Lung (tissue), 12 donors: Measurements from ENCODE around the gene CPNE9. TPM values are rescaled to one million over a fixed set of nuclear protein-coding genes. Genes with fewer than 3 reads are reported as not detected.

ENCODE experiments used
- ATAC-seq: fragments of 200-7000 bp; cut with Tn5 transposase; one replicate; pipeline ENCODE4 v1.9.1; 2020; ENCODE audit warnings: moderate number of reproducible peaks; ENCODE audit not compliant: insufficient read depth, low FRiP score
- DNase-seq, 3 donors: peaks; one replicate each; pipeline ENCODE4 v3.0.0-alpha.2; 2013 to 2017
- H3K27ac ChIP-seq, 2 donors: one replicate each; pipeline ENCODE4 v1.5.1; 2013; ENCODE audit warnings: mild to moderate bottlenecking in 2 of 2, moderate library complexity in 2 of 2, control low read depth in 1 of 2, inconsistent platforms in 1 of 2, low read depth in 1 of 2, low read length in 1 of 2
- H3K27me3 ChIP-seq, 3 donors: one replicate each; pipeline ENCODE4 v1.5.1; 2013; ENCODE audit warnings: low read length in 2 of 3; ENCODE audit not compliant: control insufficient read depth in 3 of 3, insufficient read depth in 3 of 3
- H3K36me3 ChIP-seq, 4 donors: one replicate each; pipeline ENCODE4 v1.5.1; 2013; ENCODE audit warnings: low read length in 4 of 4, mild to moderate bottlenecking in 1 of 4, moderate library complexity in 1 of 4; ENCODE audit not compliant: control insufficient read depth in 4 of 4, insufficient read depth in 4 of 4
- H3K4me1 ChIP-seq, 5 donors: one replicate each; pipeline ENCODE4 v1.5.1; 2013; ENCODE audit warnings: low read length in 5 of 5, mild to moderate bottlenecking in 2 of 5, moderate library complexity in 1 of 5; ENCODE audit not compliant: control insufficient read depth in 5 of 5, insufficient read depth in 5 of 5
- H3K4me3 ChIP-seq: one replicate; pipeline ENCODE4 v1.5.1; 2013; ENCODE audit warnings: mild to moderate bottlenecking, control low read depth, moderate library complexity
- H3K9ac ChIP-seq, 2 donors: one replicate each; pipeline ENCODE4 v1.5.1; 2013; ENCODE audit warnings: low read length in 2 of 2, control low read depth in 1 of 2; ENCODE audit not compliant: insufficient read depth in 1 of 2
- H3K9me3 ChIP-seq, 4 donors: one replicate each; pipeline ENCODE4 v1.5.1; 2013; ENCODE audit warnings: low read length in 3 of 4, mild to moderate bottlenecking in 1 of 4, moderate library complexity in 1 of 4; ENCODE audit not compliant: control insufficient read depth in 4 of 4, insufficient read depth in 3 of 4
- WGBS, 2 donors: extraction: QIAGEN DNeasy Blood & Tissue Kit; methylation state at CpG; one replicate each; pipeline ENCODE4 v1.1.7; 2013; 5-methylcytosine and 5-hydroxymethylcytosine counted together
- polyA plus RNA-seq, 2 donors: library from polyadenylated mRNA; stranded (reverse); fragments of 200-250 nt; gene quantifications; one replicate each; pipeline ENCODE4 v1.2.1, GENCODE V29; 2013
- total RNA-seq, 2 donors: library from RNA; depleted of rRNA in 1 of 2; stranded (reverse); fragments of >200 nt in 1 of 2; gene quantifications; one replicate each; pipeline ENCODE4 v1.2.1, GENCODE V29; 2014 to 2021
- TF ChIP-seq, protein P1 (sequence below): IDR thresholded peaks from 2 replicates; pipeline ENCODE4 v1.5.1; 2012; ENCODE audit warnings: mild to moderate bottlenecking; ENCODE audit errors: control extremely low read depth, extremely low read depth
- donor health status: control.
- donor health status: control.
- donor health status: Bipolar disorder and iron deficiency.
- donor health status: healthy.
- donor health status: DM: yes; HTN: yes; CAD: no.

The CPNE9 gene
- total and polyA plus RNA-seq, 4 donors = 0.11 to 0.34 (median 0.16) TPM; not detected in 1

GRCh38 chr3:9727041-9727595 lies 23.5 kb downstream of the CPNE9 start:
- Histone ChIP-seq H3K36me3 (no peaks in the 10 kb centered on the region), H3K4me3 (no peak overlapping the region), H3K27ac (no peak overlapping the region), H3K9ac (no peak overlapping the region), H3K4me1 (peaks cover 0 to 5% (median 0%) of the 10 kb centered on the region in 5 donors), H3K27me3 (no peaks in the 10 kb centered on the region), H3K9me3 (no peaks in the 10 kb centered on the region)
- no peak for ATAC-seq
- TF ChIP-seq, protein P1, sequence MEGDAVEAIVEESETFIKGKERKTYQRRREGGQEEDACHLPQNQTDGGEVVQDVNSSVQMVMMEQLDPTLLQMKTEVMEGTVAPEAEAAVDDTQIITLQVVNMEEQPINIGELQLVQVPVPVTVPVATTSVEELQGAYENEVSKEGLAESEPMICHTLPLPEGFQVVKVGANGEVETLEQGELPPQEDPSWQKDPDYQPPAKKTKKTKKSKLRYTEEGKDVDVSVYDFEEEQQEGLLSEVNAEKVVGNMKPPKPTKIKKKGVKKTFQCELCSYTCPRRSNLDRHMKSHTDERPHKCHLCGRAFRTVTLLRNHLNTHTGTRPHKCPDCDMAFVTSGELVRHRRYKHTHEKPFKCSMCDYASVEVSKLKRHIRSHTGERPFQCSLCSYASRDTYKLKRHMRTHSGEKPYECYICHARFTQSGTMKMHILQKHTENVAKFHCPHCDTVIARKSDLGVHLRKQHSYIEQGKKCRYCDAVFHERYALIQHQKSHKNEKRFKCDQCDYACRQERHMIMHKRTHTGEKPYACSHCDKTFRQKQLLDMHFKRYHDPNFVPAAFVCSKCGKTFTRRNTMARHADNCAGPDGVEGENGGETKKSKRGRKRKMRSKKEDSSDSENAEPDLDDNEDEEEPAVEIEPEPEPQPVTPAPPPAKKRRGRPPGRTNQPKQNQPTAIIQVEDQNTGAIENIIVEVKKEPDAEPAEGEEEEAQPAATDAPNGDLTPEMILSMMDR = no peak
- DNase-seq = no peak
- WGBS, 2 donors = 10 to 11% methylated on average over 11 of the region's 11 CpGs

DNA sequence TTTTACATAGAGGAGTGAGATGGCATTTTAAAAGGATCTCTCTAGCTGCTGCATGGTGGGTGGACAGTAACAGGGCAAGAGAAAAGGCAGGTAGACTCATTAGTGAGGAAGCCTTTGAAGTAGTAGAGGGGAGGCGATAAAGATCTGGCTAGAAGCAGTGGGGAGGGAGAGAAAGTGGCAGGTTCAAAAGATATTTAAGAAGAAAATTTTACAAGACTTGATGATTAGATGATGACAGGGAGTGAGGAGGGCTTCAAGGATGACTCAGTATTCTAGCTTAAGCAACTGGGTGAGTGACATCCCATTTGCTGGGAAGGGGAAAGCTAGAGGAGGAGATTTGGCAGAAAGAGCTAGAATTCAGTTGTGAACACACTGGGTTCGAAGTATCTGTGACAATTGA lies 24.1 kb downstream of the CPNE9 start:
- H3K27me3 ChIP-seq = no peaks in the 10 kb centered on the region
- WGBS, 2 donors = 95 to 98% methylated on average over 2 of the region's 2 CpGs
- H3K9me3 ChIP-seq = no peaks in the 10 kb centered on the region
- no peak overlapping the region for H3K4me3 ChIP-seq
- TF ChIP-seq, protein P1 = no peak
- H3K9ac ChIP-seq = no peak overlapping the region
- ATAC-seq (no peak), DNase-seq (no peak)
- H3K27ac ChIP-seq = no peak overlapping the region
- peaks cover 3 to 10% (median 3%) of the 10 kb centered on the region in 5 donors for H3K4me1 ChIP-seq
- H3K36me3 ChIP-seq = no peaks in the 10 kb centered on the region

- WGBS, 2 donors = 89 to 95% methylated on average over 10 of the region's 10 CpGs
- H3K27ac ChIP-seq = no peak overlapping the region
Measured at GRCh38 chr3:9729419-9729818, 25.8 kb downstream of the CPNE9 start.

More at GRCh38 chr3:9729419-9729818, 25.8 kb downstream of the CPNE9 start:
- Histone ChIP-seq H3K27me3 (no peaks in the 10 kb centered on the region), H3K36me3 (peaks cover 0 to 4% (median under 1%) of the 10 kb centered on the region in 4 donors), H3K4me1 (peaks cover 6 to 17% (median 14%) of the 10 kb centered on the region in 5 donors), H3K9me3 (no peaks in the 10 kb centered on the region), H3K9ac (no peak overlapping the region), H3K4me3 (no peak overlapping the region)
- ATAC-seq (no peak), DNase-seq (no peak)
- TF ChIP-seq, protein P1 = no peak
